Neural cell (in vitro differentiated cells): ENCODE results near the gene SMG9. TPM values are rescaled to one million over a fixed set of nuclear protein-coding genes. Genes with fewer than 3 reads are reported as not detected.

Source experiments
- H2AFZ ChIP-seq: fragments of 200-600, 300-800 bp; sonication (generic), shearing (Covaris generic); 2 replicates; pipeline ENCODE4 v1.6.0; 2014; ENCODE audit warnings: low read depth, mild to moderate bottlenecking, antibody characterized with exemption, low read length, moderate library complexity
- H3F3A ChIP-seq: fragments of 200-600 bp; shearing (Covaris generic); 2 replicates; pipeline ENCODE4 v1.6.1; 2016; ENCODE audit warnings: mild to moderate bottlenecking, moderate library complexity, mixed read lengths, antibody characterized with exemption, low read length; ENCODE audit not compliant: insufficient read depth, poor library complexity, severe bottlenecking
- H3K27ac ChIP-seq: fragments of 200-600, 300-800 bp; sonication (generic), shearing (Covaris generic); 2 replicates; pipeline ENCODE4 v1.5.1; 2014; ENCODE audit warnings: mild to moderate bottlenecking, low read length, moderate library complexity
- H3K27me3 ChIP-seq: fragments of 300-800, 200-600 bp; sonication (generic), shearing (Covaris generic); 2 replicates; pipeline ENCODE4 v1.6.0; 2014; ENCODE audit warnings: mild to moderate bottlenecking, low read depth, low read length, moderate library complexity; ENCODE audit not compliant: insufficient read depth
- H3K36me3 ChIP-seq: fragments of 300-800, 200-600 bp; sonication (generic), shearing (Covaris generic); 2 replicates; pipeline ENCODE4 v1.5.1; 2014; ENCODE audit warnings: mild to moderate bottlenecking, antibody characterized with exemption, low read length, moderate library complexity; ENCODE audit not compliant: insufficient read depth
- H3K4me2 ChIP-seq: fragments of 300-800, 200-600 bp; sonication (generic), shearing (Covaris generic); 2 replicates; pipeline ENCODE4 v1.6.0; 2014; ENCODE audit warnings: mild to moderate bottlenecking, low read length
- H3K4me3 ChIP-seq: fragments of 300-800, 200-600 bp; sonication (generic), shearing (Covaris generic); 2 replicates; pipeline ENCODE4 v1.5.1; 2014; ENCODE audit warnings: mild to moderate bottlenecking, low read length, moderate library complexity
- H3K79me2 ChIP-seq: fragments of 200-600 bp; shearing (Covaris generic); replicated peaks from 2 replicates; pipeline ENCODE4 v1.6.0; 2014; ENCODE audit warnings: mild to moderate bottlenecking, low read length, moderate library complexity; ENCODE audit not compliant: insufficient read depth
- H3K9ac ChIP-seq: fragments of 300-800, 200-600 bp; sonication (generic), shearing (Covaris generic); 2 replicates; pipeline ENCODE4 v1.6.1; 2016; ENCODE audit warnings: mild to moderate bottlenecking, low read length, mixed read lengths
- H3K9me2 ChIP-seq: fragments of 200-600 bp; shearing (Covaris generic); 2 replicates; pipeline ENCODE4 v1.6.1; 2016; ENCODE audit warnings: mild to moderate bottlenecking, low read length, mixed read lengths; ENCODE audit not compliant: insufficient read depth
- H3K9me3 ChIP-seq: fragments of 200-600, 300-800 bp; sonication (generic), shearing (Covaris generic); 2 replicates; pipeline ENCODE4 v1.6.1; 2016; ENCODE audit warnings: mild to moderate bottlenecking, mixed run types, low read length, moderate library complexity, mixed read lengths
- H4K20me1 ChIP-seq: fragments of 200-600 bp; shearing (Covaris generic); 2 replicates; pipeline ENCODE4 v1.6.1; 2016; ENCODE audit warnings: mild to moderate bottlenecking, mixed run types; ENCODE audit not compliant: insufficient read depth
- EP300 ChIP-seq: fragments of 450-650 bp; conservative IDR thresholded peaks from 2 replicates; pipeline ENCODE4 v1.6.1; 2014; ENCODE audit warnings: antibody characterized with exemption, mild to moderate bottlenecking, moderate library complexity; ENCODE audit not compliant: poor library complexity, severe bottlenecking
- EZH2 ChIP-seq: fragments of 200-600, 300-800 bp; shearing (Covaris generic), sonication (generic); IDR thresholded peaks from 2 replicates; pipeline ENCODE4 v1.6.1; 2014; ENCODE audit warnings: antibody characterized with exemption, low read length, borderline replicate concordance, mild to moderate bottlenecking; ENCODE audit not compliant: insufficient read depth, poor library complexity, severe bottlenecking
- MXI1 ChIP-seq: fragments of 450-650 bp; conservative IDR thresholded peaks from 2 replicates; pipeline ENCODE4 v1.6.1; 2014; ENCODE audit warnings: antibody characterized with exemption, mild to moderate bottlenecking; ENCODE audit not compliant: poor library complexity, severe bottlenecking
- POLR2AphosphoS5 ChIP-seq: IDR thresholded peaks from 2 replicates; pipeline ENCODE4 v1.6.1; 2012
- RAD21 ChIP-seq: fragments of 450-650 bp; conservative IDR thresholded peaks from 2 replicates; pipeline ENCODE4 v1.6.1; 2014; ENCODE audit warnings: antibody characterized with exemption, mild to moderate bottlenecking, moderate library complexity
- SMC3 ChIP-seq: fragments of 450-650 bp; conservative IDR thresholded peaks from 2 replicates; pipeline ENCODE4 v1.6.1; 2014; ENCODE audit warnings: antibody characterized with exemption, mild to moderate bottlenecking, moderate library complexity; ENCODE audit not compliant: poor library complexity
- TAF1 ChIP-seq: IDR thresholded peaks from 2 replicates; pipeline ENCODE4 v1.6.1; 2012; ENCODE audit warnings: low read depth
- polyA plus RNA-seq: library from polyadenylated mRNA; depleted of rRNA; stranded (reverse); fragments of >200 nt; gene quantifications from 2 replicates; pipeline ENCODE4 v1.2.3, GENCODE V29; 2014
- TF ChIP-seq, protein P1 (sequence below): fragments of 450-650 bp; IDR thresholded peaks from 2 replicates; pipeline ENCODE4 v1.5.1; 2014; ENCODE audit warnings: antibody characterized with exemption, mild to moderate bottlenecking, moderate library complexity; ENCODE audit not compliant: poor library complexity, severe bottlenecking
- TF ChIP-seq, protein P2 (sequence below): IDR thresholded peaks from 2 replicates; pipeline ENCODE4 v1.6.1; 2012; ENCODE audit warnings: borderline replicate concordance

Gene SMG9
- polyA plus RNA-seq, 1 donor from 2014 or later = 33.0 TPM

DNA sequence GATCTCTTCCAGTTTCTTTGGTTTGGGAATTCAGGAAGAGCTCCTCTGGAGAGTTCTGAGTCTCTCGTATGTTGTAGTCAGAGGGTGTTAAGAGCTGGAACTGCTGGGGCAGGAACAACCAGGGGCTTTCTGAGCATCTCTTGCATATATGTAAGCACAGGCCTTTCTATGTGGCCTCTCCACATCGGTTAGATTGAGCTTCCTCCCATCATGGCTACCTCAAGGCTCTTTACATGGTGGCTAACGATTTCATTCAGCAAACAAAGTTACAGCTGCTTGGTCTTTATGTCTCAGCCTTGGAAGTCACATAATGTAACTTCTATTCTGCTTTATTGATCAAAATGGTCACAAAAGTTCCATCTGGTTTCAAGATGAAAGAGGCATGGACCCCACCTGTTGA lies 64.3 kb downstream of the SMG9 start:
- no peaks in the 10 kb centered on the region for H3K79me2 ChIP-seq
- no peaks in the 10 kb centered on the region for H3K27me3 ChIP-seq
- H3K27ac ChIP-seq = no peak overlapping the region
- H2AFZ ChIP-seq = no peak overlapping the region
- no peaks in the 10 kb centered on the region for H3F3A ChIP-seq
- TF ChIP-seq, protein P1, sequence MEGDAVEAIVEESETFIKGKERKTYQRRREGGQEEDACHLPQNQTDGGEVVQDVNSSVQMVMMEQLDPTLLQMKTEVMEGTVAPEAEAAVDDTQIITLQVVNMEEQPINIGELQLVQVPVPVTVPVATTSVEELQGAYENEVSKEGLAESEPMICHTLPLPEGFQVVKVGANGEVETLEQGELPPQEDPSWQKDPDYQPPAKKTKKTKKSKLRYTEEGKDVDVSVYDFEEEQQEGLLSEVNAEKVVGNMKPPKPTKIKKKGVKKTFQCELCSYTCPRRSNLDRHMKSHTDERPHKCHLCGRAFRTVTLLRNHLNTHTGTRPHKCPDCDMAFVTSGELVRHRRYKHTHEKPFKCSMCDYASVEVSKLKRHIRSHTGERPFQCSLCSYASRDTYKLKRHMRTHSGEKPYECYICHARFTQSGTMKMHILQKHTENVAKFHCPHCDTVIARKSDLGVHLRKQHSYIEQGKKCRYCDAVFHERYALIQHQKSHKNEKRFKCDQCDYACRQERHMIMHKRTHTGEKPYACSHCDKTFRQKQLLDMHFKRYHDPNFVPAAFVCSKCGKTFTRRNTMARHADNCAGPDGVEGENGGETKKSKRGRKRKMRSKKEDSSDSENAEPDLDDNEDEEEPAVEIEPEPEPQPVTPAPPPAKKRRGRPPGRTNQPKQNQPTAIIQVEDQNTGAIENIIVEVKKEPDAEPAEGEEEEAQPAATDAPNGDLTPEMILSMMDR = no peak
- TF ChIP-seq EP300 (no peak), EZH2 (no peak), POLR2AphosphoS5 (no peak), MXI1 (no peak), TAF1 (no peak), RAD21 (no peak), SMC3 (no peak)
- TF ChIP-seq, protein P2, sequence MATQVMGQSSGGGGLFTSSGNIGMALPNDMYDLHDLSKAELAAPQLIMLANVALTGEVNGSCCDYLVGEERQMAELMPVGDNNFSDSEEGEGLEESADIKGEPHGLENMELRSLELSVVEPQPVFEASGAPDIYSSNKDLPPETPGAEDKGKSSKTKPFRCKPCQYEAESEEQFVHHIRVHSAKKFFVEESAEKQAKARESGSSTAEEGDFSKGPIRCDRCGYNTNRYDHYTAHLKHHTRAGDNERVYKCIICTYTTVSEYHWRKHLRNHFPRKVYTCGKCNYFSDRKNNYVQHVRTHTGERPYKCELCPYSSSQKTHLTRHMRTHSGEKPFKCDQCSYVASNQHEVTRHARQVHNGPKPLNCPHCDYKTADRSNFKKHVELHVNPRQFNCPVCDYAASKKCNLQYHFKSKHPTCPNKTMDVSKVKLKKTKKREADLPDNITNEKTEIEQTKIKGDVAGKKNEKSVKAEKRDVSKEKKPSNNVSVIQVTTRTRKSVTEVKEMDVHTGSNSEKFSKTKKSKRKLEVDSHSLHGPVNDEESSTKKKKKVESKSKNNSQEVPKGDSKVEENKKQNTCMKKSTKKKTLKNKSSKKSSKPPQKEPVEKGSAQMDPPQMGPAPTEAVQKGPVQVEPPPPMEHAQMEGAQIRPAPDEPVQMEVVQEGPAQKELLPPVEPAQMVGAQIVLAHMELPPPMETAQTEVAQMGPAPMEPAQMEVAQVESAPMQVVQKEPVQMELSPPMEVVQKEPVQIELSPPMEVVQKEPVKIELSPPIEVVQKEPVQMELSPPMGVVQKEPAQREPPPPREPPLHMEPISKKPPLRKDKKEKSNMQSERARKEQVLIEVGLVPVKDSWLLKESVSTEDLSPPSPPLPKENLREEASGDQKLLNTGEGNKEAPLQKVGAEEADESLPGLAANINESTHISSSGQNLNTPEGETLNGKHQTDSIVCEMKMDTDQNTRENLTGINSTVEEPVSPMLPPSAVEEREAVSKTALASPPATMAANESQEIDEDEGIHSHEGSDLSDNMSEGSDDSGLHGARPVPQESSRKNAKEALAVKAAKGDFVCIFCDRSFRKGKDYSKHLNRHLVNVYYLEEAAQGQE = no peak
- no peak overlapping the region for H3K4me2 ChIP-seq
- H3K4me3 ChIP-seq = no peak overlapping the region
- no peaks in the 10 kb centered on the region for H3K9me2 ChIP-seq
- H3K9ac ChIP-seq = no peak overlapping the region
- H4K20me1 ChIP-seq = no peaks in the 10 kb centered on the region
- peaks cover 9% of the 10 kb centered on the region for H3K9me3 ChIP-seq
- no peaks in the 10 kb centered on the region for H3K36me3 ChIP-seq

DNA sequence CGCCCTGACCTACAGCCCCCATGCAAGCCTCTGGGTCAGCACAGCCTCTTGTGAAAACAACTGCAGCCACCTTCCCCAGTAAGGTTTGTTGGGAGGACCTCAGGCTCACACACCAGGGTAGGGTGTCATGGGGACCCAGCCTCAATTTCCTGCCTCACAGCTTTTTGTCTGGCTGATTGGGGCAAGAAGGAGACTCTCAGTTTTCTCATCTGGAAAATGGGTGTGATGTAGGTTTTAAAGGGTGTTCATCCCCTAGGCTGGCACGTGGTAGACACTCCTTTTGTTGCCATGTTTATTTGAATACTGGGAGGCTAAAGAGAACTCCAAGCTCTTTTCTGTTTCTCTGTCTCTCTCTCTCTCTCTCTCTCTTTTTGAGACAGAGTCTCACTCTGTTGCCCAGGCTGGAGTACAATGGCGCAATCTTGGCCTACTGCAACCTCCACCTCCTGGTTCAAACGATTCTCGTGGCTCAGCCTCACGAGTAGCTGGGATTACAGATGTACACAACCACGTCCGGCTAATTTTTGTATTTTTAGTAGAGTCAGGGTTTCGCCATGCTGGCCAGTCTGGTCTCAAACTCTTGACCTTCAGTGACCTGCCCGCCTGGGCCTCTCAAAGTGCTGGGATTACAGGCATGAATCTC lies 66.6 kb downstream of the SMG9 start:
- TF ChIP-seq TAF1 (no peak), SMC3 (no peak), MXI1 (no peak)
- TF ChIP-seq, protein P1 = no peak
- TF ChIP-seq, protein P2 = no peak
- Histone ChIP-seq H3K9ac (no peak overlapping the region), H3K4me2 (no peak overlapping the region), H2AFZ (no peak overlapping the region), H4K20me1 (no peaks in the 10 kb centered on the region), H3F3A (no peaks in the 10 kb centered on the region), H3K79me2 (no peaks in the 10 kb centered on the region), H3K27me3 (no peaks in the 10 kb centered on the region), H3K4me3 (no peak overlapping the region), H3K9me3 (peaks cover 9% of the 10 kb centered on the region), H3K9me2 (no peaks in the 10 kb centered on the region), H3K36me3 (no peaks in the 10 kb centered on the region), H3K27ac (no peak overlapping the region)
